Limb (tissue), 2 donors: ENCODE results near the gene PHF2.

Source experiments
- DNase-seq, 2 donors: peaks; one replicate each; pipeline ENCODE4 v3.0.0-alpha.2; 2016; ENCODE audit errors: extremely low spot score in 2 of 2

PHF2 gene

DNA sequence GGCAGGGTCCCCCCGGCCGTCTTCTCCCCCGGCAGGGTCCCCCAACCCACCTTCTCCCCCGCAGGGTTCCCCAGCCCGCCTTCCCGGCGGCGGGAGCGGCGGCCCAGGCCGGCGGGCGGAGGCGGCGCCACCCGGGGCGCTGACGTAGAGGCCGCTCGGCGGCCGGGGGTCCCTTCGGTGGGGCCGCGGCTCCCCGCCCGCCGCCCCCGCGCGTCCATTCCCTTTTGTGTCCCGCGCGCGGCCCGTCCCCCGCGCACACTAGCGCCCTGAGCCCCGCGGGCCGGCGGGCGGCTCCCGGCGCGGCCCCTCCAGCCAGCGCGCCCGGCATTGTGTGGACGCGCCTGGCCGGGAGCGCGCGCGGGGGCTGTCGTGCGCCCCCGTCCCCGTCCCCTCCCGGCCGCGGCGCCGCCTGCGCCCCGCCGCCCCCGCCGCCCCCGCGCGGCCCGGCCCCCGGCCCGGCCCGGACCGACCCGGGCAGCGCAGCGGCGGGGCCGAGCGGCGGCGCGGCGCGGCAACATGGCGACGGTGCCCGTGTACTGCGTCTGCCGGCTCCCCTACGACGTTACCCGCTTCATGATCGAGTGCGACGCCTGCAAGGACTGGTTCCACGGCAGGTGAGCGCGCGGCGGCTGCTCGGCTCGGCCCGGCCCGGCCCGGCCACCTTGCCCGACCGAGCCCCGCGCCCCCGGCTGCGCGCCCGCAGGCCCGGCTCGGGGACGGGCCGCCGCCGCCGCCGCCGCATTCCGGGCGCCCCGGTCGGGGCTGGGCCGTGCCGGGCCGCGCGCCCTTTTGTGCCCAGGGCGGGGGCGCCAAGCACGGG lies at the start of gene PHF2:
Gene PHF2 (plus strand): TSS at position 327 of the 820 bp plus-strand sequence. CDS start 190 bp downstream, at position 517.
- peak in 1 of 2 donors; percentile 61 for DNase-seq

DNA sequence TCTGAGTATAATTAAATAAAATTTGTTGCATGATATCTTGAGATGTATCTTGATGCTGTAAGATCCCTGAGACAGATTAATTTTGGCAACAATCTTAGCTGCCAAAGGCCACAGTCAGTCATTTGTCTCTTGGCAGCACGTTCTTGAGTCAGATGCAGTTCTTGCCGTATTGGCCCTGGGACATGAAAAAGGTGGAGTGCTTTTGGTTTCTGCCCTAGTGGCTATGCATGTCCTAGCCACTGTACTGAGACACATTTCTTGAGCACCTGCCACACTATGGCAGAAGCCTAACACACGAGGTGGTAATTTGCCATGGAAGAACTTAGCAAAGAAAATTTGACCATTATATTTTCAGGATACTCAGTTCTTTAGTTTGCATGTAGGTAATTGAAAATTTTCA lies 45.0 kb upstream of the PHF2 start:
- DNase-seq, result no peak

DNA sequence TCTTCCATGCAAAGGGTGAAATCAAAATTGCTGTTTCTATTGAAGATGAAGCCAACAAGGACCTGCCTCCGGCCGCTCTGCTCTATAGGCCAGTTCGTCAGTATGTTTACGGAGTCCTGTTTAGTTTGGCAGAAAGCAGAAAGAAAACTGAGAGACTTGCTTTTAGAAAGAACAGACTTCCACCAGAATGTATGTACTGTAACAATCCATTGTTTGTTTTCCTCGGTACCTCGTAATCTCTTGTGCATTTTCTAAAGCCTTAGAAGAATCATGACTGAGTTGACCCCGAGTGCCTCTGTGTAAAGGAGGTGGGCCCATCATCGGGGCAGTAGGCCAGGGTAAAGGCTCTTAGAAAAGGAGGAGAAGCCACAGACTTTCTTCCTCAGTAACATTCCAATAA lies 44.2 kb upstream of the PHF2 start:
- no peak for DNase-seq

DNA sequence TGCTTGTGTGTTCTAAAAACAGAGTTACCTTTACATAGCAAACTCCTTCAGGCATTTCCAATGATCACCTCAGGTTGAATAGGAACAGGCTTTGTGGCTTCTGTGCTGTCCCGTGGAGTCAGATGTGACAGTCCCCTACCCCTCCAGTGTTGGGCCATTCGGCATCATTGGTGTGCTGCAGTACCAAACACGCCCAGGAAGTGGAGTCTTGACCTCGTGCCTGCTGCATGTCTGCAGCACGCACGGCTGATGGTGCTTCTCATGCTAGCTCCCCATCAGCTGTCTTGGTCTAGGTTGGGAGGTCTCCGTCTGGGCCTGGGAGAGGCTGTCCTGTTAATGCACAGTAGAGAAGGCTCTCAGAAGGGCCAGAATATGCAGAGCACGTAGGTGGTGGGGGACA lies 42.5 kb upstream of the PHF2 start:
- DNase-seq, result no peak

DNA sequence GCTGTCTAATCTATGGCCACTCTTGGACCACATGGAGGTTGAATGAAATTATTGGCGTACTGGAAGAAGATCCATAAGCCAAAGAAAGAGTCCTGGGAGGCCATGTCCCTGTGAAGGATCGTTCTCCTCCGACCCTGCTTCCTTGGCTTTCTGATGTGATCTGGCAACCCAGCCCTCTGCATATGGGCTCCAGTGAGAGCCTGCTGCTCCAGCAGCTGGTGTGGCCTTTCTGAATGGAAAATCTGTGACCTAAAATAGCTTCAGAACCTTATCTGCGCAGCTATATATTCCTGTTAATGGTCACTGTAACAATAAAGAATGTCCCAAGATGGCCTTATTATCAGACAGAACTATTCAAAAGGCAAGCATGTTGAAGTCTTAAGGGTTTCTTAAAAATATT lies 40.2 kb upstream of the PHF2 start:
- no peak for DNase-seq

DNA sequence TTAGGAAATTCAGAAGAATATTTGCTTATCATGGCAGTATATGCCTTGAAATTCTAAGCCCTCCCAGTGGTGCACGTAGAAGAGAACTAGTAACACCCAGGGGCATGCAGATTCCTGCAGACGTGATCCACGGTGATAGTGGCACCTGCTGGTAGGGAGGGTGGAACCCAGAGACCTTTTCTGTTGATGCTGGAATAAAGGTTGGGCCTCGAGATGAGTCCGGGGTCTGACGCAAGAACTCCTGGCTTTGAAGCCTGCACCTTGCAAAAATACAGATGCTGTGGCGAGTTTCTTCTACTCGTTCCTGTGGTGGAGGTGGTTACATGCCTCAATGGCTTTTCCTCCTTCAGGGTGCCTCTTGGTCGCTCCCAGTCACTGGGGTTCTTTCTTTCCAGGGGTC lies 39.5 kb upstream of the PHF2 start:
- DNase-seq, result no peak

DNA sequence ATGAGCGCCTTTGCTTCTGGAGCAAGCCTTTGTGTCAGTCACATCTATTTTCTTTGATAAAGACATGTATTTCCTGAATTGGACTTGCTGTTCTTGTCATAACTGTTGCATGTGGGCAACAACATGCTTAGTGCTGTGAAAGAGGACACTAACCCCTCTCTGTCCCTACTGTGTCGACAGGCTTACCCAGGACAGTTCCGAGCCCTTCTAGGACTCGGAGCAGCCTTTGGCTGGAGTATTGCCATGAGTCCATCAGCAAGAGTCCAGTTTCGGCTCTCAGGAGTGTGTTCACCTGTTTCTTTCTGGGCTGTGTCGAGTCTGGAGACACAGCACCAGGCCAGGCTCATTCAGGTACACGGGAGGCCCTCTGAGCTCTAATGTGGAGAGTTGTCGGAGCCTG lies 36.1 kb upstream of the PHF2 start:
- no peak for DNase-seq

DNA sequence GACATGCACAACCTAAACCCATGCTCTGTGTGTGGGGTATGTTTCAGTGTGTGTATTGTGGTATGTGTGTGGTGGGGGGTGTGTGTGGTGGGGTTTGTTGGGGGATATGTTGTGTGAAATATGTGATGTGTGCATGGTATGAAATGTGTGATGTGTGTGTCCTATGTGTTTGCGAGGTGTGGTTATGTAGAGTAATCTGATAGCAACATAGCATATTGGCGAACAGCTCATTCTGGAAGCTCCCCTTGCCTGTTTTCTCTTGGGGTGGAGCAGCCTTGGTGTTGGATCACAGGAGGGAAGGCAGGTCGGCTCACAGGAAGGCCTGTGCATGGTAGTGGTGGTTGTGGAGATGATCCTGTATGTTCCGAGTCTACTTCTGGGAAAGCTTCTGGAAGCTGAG lies 35.4 kb upstream of the PHF2 start:
- DNase-seq, result no peak

DNA sequence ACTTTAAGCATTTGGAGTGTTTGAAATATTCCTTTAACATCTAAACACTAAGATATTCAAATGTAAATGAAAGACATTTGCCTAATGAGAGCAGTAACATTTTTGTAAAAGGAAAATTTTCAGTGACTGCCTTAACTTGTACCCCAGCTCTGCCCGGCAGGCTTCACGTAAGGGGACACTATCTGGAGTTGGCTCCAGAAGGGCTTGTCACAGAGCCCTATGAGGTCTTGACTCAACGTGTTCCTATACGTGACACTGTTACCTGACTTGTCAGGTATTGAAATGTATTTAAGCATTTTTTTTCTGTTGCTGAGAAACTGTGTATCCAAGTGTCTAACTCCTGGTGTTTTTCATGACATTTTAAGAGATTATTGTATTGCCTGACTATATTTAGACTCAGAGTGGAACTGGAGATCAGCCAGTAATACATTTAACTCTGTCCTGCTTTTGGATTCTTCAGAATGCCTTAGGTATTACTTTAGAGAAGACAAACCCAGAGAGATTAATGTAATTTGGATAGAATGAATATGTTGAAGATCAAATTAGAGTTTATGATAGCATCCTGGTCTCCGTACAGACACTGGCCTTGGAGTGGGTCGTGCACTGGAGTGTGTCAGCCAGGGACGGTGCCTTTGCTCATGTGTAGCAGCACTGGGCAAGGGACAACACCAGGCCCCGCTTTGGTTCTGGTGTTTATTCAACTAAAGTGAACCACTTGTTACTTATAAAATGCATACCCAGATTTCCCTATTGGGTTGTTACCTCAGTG lies 34.6 kb upstream of the PHF2 start:
- DNase-seq, result no peak

DNA sequence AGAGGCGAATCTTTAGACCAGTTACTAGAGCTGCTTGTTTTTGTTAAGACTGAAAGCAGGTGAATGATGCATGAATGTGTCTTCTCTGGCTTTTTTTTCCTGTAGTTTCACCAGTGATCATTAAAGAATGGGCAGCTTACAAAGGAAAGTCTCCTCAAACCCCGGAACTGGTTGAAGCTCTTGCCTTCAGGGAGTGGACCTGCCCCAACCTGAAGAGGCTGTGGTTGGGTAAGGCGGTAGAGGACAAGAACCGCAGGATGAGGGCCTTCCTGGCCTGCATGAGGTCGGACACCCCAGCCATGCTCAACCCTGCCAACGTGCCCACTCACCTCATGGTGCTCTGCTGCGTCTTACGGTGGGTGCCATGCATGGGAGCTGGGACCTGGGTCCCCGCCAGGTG lies 33.3 kb upstream of the PHF2 start:
- DNase-seq, result no peak

DNA sequence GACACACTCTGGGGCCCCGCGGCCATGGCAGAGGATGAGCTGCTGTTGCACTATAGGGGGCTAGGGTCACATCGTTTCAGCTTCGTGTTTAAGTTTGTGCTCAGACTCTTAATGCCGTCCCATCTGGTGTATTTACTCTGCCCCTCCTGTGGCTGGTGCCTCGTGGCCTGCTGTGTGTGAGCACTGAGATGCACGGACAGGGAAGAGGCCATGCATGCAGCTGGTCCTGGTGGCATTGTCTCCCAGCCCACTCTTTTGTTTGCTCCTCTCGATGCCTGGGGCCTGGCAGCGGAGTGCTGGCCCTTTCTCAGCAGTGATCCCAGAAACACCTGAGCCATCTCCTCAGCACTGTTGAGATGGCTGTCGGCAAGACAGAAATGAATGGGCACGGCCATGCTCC lies 30.0 kb upstream of the PHF2 start:
- no peak for DNase-seq

DNA sequence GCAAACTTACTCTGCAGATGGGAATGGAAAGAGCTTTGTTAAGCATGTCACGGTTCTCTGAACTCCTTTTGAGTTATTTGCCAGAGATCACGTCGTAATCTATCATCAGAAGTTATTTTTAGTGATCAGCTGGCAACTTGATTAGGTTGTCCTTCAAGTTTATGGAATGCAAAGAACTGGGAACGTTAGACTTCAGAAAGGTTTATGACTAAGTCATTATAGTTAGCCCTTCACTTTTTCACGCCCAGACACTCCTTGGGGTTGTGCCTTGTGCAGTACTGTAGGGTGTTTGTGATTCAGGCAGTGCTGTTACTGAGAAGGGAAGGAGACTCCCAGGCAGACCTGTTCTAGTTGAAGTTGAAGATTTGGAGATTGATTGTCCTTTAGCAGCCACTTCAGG lies 26.8 kb upstream of the PHF2 start:
- DNase-seq, result no peak

DNA sequence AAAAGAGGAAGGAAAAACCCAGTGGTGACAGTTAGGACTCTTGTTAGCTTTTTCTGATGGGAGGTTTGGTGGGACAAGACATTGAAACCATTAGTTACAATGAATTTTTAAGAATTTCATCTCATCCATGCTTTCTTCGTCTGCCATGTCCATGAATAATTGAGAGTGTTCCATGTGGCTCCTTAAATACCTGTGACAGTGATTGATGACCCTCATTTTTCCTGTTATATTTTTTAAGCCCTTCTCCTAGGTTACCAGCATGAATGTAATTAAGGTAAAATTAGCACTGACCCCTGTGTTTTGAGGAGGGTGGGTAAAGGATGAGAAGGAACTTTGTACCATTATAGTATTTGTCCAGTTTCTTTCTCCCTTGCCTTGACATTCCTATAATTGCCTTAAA lies 23.5 kb upstream of the PHF2 start:
- DNase-seq, result no peak

DNA sequence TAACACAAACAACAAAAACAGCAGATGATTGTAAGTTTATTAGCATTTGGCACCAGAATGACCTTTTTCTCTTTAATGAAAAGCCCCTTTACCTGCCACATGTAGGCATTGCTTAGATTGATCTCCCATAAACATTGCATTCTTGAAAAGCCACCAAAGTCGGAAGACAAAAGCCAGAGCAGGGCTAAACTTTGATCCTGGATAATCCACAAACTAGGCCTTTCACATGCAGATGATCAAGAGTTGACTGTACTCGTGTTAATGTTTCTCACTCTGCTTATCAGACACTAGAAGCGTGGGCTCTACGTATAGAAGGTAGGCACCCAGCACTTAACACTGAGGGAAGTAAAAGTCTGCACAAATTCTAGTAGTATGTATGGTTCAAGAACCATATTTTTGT lies 21.0 kb upstream of the PHF2 start:
- no peak for DNase-seq

DNA sequence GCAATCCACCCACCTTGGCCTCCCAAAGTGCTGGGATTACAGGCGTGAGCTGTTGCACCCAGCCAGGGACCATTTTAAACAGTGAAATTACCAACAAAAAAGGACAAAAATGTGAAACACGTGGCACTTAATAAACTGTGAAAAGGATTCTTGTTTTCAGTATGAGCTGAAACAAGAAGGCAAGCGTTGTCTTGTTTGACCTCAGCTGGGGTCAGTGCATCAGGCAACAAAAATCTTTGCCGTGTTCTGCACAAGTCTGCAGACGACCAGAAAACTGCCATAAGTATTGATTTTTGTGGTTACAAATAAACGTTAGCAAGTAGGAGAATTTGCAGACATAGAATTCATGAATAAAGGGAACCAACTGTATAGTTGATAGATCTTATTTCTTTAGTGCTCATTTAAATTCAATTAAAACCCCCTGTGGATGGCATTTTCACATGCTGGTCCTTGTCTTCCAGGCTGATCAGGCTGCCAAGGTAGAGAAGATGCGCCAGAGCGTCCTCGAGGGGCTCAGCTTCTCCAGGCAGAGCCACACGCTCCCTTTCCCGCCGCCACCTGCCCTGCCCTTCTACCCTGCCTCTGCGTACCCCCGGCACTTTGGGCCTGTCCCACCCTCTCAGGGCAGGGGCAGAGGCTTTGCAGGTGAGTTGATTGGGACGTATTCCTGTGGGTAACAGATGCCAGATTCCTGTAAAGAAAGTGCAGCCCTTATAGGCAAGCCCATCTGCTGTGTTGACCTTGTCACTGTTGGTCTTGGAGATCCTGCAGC lies 18.8 kb upstream of the PHF2 start:
- no peak for DNase-seq

DNA sequence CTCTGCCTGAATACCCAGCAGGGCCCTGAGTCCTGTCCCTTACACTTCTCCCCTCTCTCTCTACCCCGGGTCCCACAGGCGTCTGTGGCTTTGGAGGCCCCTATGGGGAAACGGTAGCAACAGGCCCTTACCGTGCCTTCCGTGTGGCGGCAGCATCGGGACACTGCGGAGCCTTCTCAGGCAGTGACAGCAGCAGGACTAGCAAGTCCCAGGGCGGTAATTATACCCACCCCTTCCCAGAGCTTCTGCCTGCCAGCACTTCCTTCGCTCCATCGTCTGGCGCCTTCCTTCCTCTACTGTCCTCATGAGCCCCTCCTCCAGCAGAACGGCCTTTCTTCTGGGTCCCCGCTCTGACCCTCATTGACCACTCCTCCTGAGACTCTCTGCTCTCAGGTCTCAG lies 17.9 kb upstream of the PHF2 start:
- no peak for DNase-seq

DNA sequence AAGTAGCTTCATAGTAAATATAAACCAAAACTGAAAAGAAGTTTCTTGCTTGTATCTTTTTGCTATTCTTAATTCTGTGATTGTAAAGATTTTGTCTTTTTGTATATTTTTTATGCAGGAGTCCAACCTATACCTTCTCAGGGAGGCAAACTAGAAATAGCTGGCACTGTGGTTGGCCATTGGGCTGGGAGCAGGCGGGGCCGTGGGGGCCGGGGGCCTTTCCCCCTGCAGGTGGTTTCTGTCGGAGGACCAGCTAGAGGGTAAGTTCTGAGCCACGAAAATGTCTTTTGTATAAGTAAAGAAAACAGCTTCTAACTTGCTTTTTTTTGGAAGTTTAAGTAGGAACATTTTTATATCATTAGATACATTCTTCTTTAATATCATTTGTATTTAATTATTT lies 15.4 kb upstream of the PHF2 start:
- no peak for DNase-seq

DNA sequence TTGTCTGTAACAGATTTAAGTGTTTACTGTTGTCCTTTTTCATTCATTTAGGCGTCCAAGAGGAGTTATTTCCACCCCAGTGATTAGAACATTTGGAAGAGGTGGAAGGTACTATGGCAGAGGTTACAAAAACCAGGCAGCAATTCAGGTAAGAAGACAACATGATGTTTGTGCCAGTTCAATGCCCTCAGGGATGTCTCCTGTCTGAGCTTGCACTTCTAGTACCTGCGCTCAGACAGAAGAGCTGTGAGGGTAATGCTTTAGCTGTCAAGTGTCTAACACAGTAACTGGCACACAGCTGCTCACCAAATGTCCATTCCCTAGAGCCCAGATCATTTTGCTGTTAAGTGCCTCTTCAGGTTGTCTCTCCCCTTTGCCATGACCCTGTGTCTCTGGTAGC lies 14.2 kb upstream of the PHF2 start:
- DNase-seq, result no peak

DNA sequence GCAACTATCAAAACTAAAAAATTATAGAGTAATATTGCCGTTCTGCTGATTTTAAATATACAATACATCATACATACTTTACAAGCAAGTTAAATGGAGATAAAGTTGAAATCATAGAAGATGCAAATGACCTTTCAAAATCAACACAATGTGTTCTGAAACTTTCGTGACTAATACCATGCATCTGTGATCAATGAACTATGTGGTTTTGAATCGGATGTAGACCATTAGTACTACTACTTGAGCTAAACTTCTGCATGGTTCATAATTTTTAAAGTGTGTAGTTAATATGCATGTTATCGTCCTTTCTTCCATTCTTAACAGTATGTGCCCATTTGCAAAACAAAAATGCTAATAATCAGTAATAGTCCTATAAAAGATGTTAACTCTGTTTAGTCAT lies 11.3 kb upstream of the PHF2 start:
- DNase-seq, result no peak

DNA sequence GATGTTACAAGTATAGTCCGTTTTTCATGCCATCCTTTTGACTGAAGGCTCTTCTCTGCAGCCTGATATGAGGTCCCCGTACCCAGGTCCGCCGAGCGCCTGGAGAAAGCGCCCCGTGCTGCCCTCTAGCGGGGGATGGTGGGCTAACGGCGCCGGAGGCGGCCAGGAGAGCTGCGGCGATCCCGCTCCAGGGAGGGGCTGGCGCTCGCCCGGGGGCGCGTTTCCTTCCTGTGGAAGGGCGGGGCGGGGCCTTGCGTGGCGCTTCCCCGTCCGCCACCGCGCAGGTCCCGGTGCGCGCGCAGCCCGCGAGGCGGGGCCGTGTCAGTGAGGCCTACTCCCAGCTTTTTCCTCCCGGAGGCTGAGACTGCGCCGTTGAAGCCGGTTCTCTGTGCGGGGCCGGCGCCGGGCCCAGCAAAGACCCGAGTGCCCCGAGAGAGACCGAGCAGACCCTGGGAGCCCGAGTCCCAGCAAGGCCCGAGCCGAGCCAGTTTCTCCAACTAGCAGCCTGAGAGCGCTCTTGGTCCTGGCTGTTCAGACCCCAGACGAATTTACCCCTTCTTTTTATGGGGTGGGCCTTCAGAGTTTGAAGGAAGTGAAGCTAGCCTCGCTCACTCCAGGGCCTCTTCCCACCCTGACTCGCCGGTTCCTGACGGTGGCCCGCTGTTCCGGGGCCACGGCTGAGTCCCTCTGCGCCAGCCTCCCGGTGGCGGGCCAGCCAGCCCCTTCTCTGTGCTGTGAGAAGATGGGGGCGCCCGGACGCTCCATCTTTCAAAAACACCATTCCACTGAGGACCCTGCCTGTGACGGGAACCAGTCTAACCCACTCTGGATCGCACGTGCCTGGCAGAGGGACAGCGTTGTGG lies 9.7 kb upstream of the PHF2 start:
- DNase-seq, result peak; percentile 98 to 100

DNA sequence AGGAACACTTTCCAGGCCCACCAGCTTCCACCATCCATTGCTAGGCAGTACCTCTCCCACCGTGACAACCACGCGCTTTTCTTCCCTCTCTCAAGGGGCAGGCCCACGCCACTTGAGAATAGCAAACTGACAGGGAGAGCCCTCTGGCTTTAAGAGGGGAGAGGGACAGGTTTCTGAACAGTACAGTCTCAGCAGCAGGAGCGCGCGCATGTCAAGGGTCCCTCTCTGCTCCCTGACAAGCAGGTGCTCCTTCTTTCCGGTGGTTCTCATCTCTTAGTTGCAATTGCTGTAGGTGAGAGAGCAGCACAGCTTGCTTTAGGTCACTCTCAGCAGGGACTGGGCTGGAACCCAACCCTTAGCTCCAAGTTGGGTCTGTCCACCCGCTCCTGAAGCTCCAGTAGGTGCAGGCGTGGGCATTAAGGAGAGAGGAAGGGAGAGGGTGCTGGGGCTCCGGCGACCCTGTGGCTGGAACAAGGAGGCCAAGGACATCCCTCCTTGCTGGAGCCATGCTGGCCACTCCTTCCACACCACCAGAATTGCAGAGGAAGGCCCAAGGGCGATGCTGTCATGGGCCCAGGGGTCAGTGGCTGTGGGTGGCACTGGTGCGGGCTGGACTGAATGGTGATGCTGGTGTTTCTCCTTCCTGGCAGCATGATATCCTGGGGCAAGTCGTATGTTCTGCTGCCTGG lies 9.0 kb upstream of the PHF2 start:
- DNase-seq, result no peak
